ENCODE measurements around the gene LRFN2.

- no peak for TF ChIP-seq CTCF (conservative IDR thresholded peaks at IDR 0.05 in 1 of 2, IDR thresholded peaks at IDR 0.05 in 1 of 2; ENCODE audit: extremely low read depth in 1 of 2, insufficient read depth in 1 of 2, low read depth in 1 of 2, low read length in 2 of 2)
- TF ChIP-seq EZH2 (IDR thresholded peaks at IDR 0.05; ENCODE audit: borderline replicate concordance, low read length), result no peak
These were observed 208.5 kb downstream of the LRFN2 start for GRCh38 chr6:40378725-40379074.

Data from mammary epithelial cell (primary cell).